ENCODE results near the gene SYTL3. TPM values are rescaled to one million over a fixed set of nuclear protein-coding genes. Genes with fewer than 3 reads are reported as not detected.
"Not testable (repeated sequence)": the region's sequence is repeated elsewhere in the genome, so short reads cannot be mapped to it uniquely, and the experiment has no call there.

SYTL3 gene
- total and polyA plus RNA-seq, 7 donors, result 1.6 to 6.9 (median 3.3) TPM

DNA sequence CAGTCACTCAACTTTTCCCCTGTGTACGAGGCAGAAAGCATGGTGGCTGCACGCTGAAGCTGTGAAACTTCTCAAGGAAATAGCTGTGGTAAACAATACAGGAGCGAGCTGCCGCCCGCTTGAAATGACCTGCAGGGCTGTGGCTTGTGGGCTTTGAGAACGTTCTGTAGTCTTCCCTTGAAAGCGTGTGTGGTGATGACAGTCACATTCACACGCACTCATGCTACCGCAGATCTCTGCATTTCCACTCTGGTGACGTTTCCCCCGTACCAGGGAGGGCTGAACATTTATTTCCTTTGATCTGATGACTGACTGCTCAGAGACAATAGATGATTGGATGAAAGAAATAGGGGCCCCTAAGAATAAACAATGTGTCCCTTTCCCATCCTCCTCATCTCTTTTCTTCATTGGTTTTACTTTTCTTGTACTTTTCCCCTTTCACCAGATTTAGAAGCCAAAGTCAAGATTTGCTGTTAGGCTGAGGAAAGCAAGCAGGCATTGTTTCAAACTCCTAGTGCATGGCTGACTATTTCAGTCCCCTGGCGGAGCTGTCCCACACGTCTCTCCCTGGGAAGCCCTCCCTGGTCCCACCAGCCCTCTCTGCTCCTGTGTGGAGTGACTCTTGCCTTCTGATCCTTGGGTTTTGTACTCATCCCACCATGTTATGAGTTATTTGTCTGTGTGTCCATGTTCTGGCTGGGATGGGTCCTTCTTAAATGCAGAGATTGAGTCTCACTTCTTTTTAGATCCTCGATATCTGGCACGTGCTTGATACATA lies 3.9 kb downstream of the SYTL3 start:
- no peak overlapping the region for H3K4me3 ChIP-seq
- H3K9me3 ChIP-seq, result no peaks in the 10 kb centered on the region
- intact Hi-C loops (cut with DNase I), result no loop called here
- TF ChIP-seq POLR2AphosphoS5 (IDR thresholded peaks at IDR 0.05), result peak in 1 of 4 donors; percentile 16
- TF ChIP-seq, protein P1, sequence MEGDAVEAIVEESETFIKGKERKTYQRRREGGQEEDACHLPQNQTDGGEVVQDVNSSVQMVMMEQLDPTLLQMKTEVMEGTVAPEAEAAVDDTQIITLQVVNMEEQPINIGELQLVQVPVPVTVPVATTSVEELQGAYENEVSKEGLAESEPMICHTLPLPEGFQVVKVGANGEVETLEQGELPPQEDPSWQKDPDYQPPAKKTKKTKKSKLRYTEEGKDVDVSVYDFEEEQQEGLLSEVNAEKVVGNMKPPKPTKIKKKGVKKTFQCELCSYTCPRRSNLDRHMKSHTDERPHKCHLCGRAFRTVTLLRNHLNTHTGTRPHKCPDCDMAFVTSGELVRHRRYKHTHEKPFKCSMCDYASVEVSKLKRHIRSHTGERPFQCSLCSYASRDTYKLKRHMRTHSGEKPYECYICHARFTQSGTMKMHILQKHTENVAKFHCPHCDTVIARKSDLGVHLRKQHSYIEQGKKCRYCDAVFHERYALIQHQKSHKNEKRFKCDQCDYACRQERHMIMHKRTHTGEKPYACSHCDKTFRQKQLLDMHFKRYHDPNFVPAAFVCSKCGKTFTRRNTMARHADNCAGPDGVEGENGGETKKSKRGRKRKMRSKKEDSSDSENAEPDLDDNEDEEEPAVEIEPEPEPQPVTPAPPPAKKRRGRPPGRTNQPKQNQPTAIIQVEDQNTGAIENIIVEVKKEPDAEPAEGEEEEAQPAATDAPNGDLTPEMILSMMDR (IDR thresholded peaks at IDR 0.05), result no peak
- peak in 2 of 4 donors; percentile 16 to 81 for TF ChIP-seq EP300 (IDR thresholded peaks at IDR 0.05)
- WGBS, 2 donors, result 59 to 82% methylated on average over 15 of the region's 15 CpGs
- no peaks in the 10 kb centered on the region for H3K27me3 ChIP-seq
- no peaks in the 10 kb centered on the region for H3K36me3 ChIP-seq
- no peak for DNase-seq
- peak overlapping the region; percentile 78 to 87 (median 84) for H3K27ac ChIP-seq
- H3K4me1 ChIP-seq, result peaks cover 0 to 28% (median 24%) of the 10 kb centered on the region in 4 donors

DNA sequence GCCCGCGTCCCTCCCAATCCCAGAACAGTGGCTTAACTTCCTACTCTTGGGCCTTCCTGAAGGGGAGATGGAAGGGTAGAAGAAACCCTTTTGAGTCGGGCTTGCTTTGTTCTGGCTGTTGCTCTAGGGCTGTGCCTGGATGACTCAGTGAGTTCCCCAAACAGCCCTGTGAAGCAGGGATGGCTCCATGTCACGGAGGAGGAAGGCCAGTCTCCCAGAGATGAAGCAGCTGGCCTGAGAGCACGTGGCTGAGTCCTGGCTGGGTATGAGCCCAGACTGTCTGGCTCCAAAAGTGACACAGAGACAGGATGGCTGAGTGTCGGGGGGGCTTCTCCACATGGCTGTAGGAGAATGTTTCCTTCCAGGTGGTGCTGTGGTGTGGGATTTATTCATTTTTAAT lies 4.6 kb downstream of the SYTL3 start:
- Histone ChIP-seq H3K36me3 (no peaks in the 10 kb centered on the region), H3K4me3 (no peak overlapping the region), H3K27ac (peak overlapping the region; percentile 78 to 87 (median 84)), H3K9me3 (no peaks in the 10 kb centered on the region), H3K27me3 (no peaks in the 10 kb centered on the region), H3K4me1 (peaks cover 0 to 25% (median 23%) of the 10 kb centered on the region in 4 donors)
- DNase-seq, result peak; percentile 96
- WGBS, 2 donors, result 74 to 80% methylated on average over 6 of the region's 6 CpGs
- intact Hi-C loops (cut with DNase I), result no loop called here
- no peak for TF ChIP-seq POLR2A (IDR thresholded peaks at IDR 0.05)
- TF ChIP-seq, protein P1 (IDR thresholded peaks at IDR 0.05), result no peak
- peak; percentile 86 to 97 (median 94) for TF ChIP-seq POLR2AphosphoS5 (IDR thresholded peaks at IDR 0.05)
- TF ChIP-seq EP300 (IDR thresholded peaks at IDR 0.05), result peak in 2 of 4 donors; percentile 76 to 82

DNA sequence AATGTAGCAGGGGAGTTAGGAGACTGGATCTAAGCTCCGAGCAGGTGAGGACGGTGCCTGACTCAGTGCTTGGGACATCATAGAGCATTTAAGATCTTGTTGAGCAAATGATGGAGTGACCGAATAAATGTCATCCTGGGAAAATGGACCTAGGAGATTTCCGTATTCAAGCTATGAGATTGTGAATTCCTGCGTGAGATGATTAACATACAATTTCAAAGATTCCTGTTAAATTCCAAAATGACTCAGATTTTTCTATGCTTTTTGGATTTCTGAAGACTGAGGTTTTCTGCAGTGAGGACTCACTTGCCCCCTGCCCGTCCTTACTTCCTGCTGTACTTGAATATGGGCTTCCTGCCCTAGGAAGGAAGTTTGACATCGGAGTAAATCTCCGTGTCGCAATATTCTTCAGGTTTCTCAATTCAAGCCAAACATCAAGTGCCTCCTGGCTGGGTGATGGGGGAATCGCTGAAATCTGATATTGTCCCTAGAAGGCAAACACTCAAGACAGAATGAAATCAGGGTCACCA lies 5.2 kb downstream of the SYTL3 start:
- H3K4me1 ChIP-seq, result peaks cover 0 to 25% (median 23%) of the 10 kb centered on the region in 4 donors
- H3K9me3 ChIP-seq, result no peaks in the 10 kb centered on the region
- no peaks in the 10 kb centered on the region for H3K36me3 ChIP-seq
- H3K27me3 ChIP-seq, result no peaks in the 10 kb centered on the region
- peak overlapping the region; percentile 78 to 87 (median 84) for H3K27ac ChIP-seq
- 61 to 86% methylated on average over 10 of the region's 10 CpGs for WGBS, 2 donors
- no peak for DNase-seq
- H3K4me3 ChIP-seq, result no peak overlapping the region
- intact Hi-C loops (cut with DNase I), result loop anchor here (5.0 kb wide), 1 partner anchor 37 kb away; no protein-coding TSS in a partner anchor
- TF ChIP-seq POLR2AphosphoS5 (IDR thresholded peaks at IDR 0.05) (peak; percentile 34 to 76 (median 52)), EP300 (IDR thresholded peaks at IDR 0.05) (no peak), POLR2A (IDR thresholded peaks at IDR 0.05) (no peak)
- TF ChIP-seq, protein P1 (IDR thresholded peaks at IDR 0.05), result no peak

DNA sequence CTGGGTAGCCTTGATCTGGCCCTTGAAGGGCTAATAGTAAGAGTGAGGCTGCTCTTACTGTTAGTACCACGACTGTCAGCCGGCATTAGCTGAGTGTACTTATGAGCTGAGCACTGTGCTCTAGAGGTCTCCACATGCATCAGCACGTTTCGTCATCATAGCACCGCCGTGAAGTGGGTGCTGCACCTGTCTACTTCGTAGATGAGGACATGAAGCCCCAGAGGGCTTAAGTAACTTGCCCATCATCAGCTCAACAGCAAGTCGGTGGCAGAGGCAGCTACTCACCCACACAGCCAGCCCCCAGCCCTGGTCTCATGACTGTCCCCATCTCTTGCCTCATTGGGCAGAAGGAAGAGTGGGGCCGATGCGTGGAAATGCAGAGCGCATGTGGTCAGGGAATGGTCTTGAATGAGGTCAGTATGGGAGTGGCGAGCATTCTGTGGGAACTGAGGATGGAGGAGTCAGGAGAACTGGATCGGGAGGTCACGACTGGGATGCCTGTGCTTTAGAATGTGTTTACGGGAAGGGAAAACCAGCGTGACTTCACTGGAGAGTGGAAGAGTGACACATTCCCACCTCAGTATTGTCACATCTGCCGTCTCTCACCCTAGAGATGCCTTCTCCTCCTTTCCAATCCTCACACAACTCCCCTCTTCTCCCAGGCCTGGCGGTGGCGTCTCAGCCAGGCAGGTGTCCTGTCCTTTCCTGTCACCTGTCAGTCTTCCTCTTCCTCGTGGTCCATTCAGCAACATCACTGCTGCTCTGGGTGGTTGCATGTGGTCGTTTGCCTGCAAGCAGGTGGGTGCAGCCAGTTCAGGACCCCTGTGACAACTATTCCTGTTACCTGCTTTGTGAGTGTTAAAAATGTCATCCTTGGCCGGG lies 6.0 kb downstream of the SYTL3 start:
- no peaks in the 10 kb centered on the region for H3K36me3 ChIP-seq
- no peaks in the 10 kb centered on the region for H3K9me3 ChIP-seq
- no peaks in the 10 kb centered on the region for H3K27me3 ChIP-seq
- TF ChIP-seq POLR2A (IDR thresholded peaks at IDR 0.05) (no peak), EP300 (IDR thresholded peaks at IDR 0.05) (no peak), POLR2AphosphoS5 (IDR thresholded peaks at IDR 0.05) (no peak)
- TF ChIP-seq, protein P1 (IDR thresholded peaks at IDR 0.05), result no peak
- no peak overlapping the region for H3K4me3 ChIP-seq
- peaks cover 0 to 25% (median 23%) of the 10 kb centered on the region in 4 donors for H3K4me1 ChIP-seq
- intact Hi-C loops (cut with DNase I), result loop anchor here (5.0 kb wide), 1 partner anchor 36 kb away; no protein-coding TSS in a partner anchor
- no peak for DNase-seq
- peak overlapping the region in 3 of 4 donors; percentile 78 to 87 (median 86) for H3K27ac ChIP-seq
- 86 to 87% methylated on average over 22 of the region's 22 CpGs for WGBS, 2 donors

DNA sequence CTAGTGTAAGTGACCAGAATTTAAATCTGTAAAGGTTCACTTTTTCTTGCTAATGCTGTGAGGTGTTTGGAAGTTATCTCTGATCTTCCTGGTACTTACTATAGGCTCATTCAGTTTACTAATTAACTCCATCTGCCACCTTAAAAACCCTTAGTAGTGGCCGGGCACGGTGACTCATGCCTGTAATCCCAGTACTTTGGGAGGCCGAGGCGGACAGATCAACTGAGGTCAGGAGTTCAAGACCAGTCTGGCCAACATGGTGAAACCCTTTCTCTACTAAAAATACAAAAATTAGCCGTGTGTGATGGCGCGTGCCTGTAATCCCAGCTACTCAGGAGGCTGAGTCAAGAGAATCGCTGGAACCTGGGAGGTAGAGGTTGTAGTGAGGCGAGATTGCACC lies 7.1 kb downstream of the SYTL3 start:
- not testable (repeated sequence) for H3K4me3 ChIP-seq, H3K9me3 ChIP-seq, H3K36me3 ChIP-seq, H3K27ac ChIP-seq, DNase-seq, H3K27me3 ChIP-seq
- peaks cover 0 to 25% (median 23%) of the 10 kb centered on the region in 4 donors for H3K4me1 ChIP-seq
- intact Hi-C loops (cut with DNase I), result loop anchor here (5.0 kb wide), 1 partner anchor 35 kb away; no protein-coding TSS in a partner anchor
- WGBS, 2 donors, result 33 to 68% methylated on average over 9 of the region's 9 CpGs
